ENCODE results near the gene ARMH3. TPM values are rescaled to one million over a fixed set of nuclear protein-coding genes. Genes with fewer than 3 reads are reported as not detected.

Gene ARMH3
- total RNA-seq, 4 donors from 2014 or later: 12.9 to 19.3 (median 16.2) TPM

DNA sequence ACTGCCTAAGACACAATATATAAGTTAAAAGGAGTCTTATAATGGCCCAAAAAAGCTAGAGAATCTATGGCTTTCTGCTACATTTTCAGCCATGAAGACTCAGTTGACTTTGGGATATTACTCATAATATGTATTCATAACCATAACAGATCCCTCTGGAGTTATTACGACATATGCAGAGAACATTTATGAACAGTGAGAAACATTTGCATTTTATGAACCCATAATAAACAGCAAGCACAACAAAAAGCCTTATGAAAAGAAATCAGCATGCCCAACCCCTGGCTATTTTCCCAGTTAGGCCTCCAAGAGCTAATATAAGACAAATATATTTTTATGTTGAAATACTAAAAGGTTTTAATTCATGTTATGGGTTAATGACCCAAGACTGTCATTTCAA lies 52.4 kb downstream of the ARMH3 start:
- H3K9me3 ChIP-seq: no peaks in the 10 kb centered on the region
- H3K27ac ChIP-seq (replicated peaks in 1 of 4): no peak overlapping the region
- peaks cover under 1 to 3% (median 1%) of the 10 kb centered on the region in 4 donors for H3K4me1 ChIP-seq
- no peak for DNase-seq (ENCODE audit: extremely low spot score)
- WGBS: 92% methylated on average over 1 of the region's 1 CpG
- H3K36me3 ChIP-seq: peaks cover 4 to 84% (median 51%) of the 10 kb centered on the region in 4 donors
- no peak overlapping the region for H3K4me3 ChIP-seq
- intact Hi-C loops (cut with DNase I): no loop called here
- H3K27me3 ChIP-seq: no peaks in the 10 kb centered on the region
- no peak for TF ChIP-seq EP300 (IDR thresholded peaks at IDR 0.05)
- TF ChIP-seq POLR2A (IDR thresholded peaks at IDR 0.05; ENCODE audit: low read depth): no peak
- TF ChIP-seq POLR2AphosphoS5 (IDR thresholded peaks at IDR 0.05): no peak
- TF ChIP-seq, protein P1, sequence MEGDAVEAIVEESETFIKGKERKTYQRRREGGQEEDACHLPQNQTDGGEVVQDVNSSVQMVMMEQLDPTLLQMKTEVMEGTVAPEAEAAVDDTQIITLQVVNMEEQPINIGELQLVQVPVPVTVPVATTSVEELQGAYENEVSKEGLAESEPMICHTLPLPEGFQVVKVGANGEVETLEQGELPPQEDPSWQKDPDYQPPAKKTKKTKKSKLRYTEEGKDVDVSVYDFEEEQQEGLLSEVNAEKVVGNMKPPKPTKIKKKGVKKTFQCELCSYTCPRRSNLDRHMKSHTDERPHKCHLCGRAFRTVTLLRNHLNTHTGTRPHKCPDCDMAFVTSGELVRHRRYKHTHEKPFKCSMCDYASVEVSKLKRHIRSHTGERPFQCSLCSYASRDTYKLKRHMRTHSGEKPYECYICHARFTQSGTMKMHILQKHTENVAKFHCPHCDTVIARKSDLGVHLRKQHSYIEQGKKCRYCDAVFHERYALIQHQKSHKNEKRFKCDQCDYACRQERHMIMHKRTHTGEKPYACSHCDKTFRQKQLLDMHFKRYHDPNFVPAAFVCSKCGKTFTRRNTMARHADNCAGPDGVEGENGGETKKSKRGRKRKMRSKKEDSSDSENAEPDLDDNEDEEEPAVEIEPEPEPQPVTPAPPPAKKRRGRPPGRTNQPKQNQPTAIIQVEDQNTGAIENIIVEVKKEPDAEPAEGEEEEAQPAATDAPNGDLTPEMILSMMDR (IDR thresholded peaks at IDR 0.05): no peak

DNA sequence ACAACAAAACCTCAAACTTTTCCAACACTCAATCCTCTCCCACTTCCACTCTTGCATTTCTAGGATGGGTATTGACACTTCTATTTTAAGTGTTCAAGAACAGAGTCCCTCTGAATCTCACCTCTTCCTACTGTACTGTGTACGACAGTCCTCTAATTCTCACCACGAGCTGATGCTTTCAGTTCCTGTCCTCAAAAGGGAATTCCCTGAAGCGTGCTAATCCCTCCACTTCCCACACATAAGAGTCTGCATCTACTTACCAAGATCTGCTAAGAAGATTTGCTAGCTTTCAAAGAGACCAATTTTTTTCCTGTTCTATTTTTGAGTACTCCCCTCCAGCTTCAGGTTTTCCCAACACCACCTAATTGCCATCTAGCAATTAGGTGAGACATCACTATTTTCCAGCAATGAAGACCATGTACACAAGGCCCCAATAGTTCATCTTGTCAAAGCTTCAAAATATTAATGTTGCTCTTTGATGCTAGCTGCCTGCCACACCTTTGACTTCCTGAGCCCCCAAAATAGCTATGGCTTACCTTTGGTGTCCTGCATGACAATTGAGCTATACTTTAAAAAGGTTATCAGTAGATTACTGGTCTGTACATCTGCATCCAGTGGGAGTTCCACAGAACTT lies 54.4 kb downstream of the ARMH3 start:
- intact Hi-C loops (cut with DNase I): no loop called here
- TF ChIP-seq POLR2AphosphoS5 (IDR thresholded peaks at IDR 0.05): no peak
- TF ChIP-seq, protein P1 (IDR thresholded peaks at IDR 0.05): no peak
- TF ChIP-seq POLR2A (IDR thresholded peaks at IDR 0.05; ENCODE audit: low read depth): no peak
- TF ChIP-seq EP300 (IDR thresholded peaks at IDR 0.05): no peak
- Histone ChIP-seq H3K4me1 (peaks cover 8 to 21% (median 14%) of the 10 kb centered on the region in 4 donors), H3K36me3 (peaks cover 4 to 76% (median 50%) of the 10 kb centered on the region in 4 donors), H3K27me3 (no peaks in the 10 kb centered on the region), H3K27ac (replicated peaks in 1 of 4) (no peak overlapping the region), H3K9me3 (no peaks in the 10 kb centered on the region), H3K4me3 (no peak overlapping the region)
- WGBS: 79% methylated on average over 3 of the region's 3 CpGs
- DNase-seq (ENCODE audit: extremely low spot score): no peak

DNA sequence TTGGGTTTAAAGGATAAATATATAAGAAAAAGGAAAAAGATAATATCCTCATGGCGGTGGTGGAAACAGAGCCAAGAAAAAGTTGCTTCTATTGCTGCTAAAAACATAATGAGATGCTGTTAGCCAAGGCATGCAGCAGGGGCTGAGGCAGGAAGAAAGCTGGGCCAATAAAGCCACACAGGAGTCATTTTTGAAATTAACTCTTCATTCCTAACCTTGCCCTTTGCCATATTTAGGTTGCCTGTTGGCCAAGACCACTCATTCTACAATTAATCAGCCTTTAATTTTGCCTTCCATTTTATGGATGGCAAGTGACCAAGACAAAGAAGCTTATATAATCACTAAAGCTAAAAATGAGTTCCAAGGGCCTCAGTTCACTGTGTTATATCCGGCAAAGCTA lies 58.2 kb downstream of the ARMH3 start:
- no peak overlapping the region for H3K27ac ChIP-seq (replicated peaks in 1 of 4)
- DNase-seq (ENCODE audit: extremely low spot score): no peak
- H3K9me3 ChIP-seq: no peaks in the 10 kb centered on the region
- intact Hi-C loops (cut with DNase I): no loop called here
- 48% methylated on average over 2 of the region's 2 CpGs for WGBS
- H3K4me3 ChIP-seq: no peak overlapping the region
- TF ChIP-seq POLR2AphosphoS5 (IDR thresholded peaks at IDR 0.05) (no peak), POLR2A (IDR thresholded peaks at IDR 0.05; ENCODE audit: low read depth) (no peak), EP300 (IDR thresholded peaks at IDR 0.05) (no peak)
- TF ChIP-seq, protein P1 (IDR thresholded peaks at IDR 0.05): no peak
- H3K36me3 ChIP-seq: peaks cover 10 to 66% (median 45%) of the 10 kb centered on the region in 4 donors
- no peaks in the 10 kb centered on the region for H3K27me3 ChIP-seq
- H3K4me1 ChIP-seq: peaks cover 8 to 36% (median 23%) of the 10 kb centered on the region in 4 donors

DNA sequence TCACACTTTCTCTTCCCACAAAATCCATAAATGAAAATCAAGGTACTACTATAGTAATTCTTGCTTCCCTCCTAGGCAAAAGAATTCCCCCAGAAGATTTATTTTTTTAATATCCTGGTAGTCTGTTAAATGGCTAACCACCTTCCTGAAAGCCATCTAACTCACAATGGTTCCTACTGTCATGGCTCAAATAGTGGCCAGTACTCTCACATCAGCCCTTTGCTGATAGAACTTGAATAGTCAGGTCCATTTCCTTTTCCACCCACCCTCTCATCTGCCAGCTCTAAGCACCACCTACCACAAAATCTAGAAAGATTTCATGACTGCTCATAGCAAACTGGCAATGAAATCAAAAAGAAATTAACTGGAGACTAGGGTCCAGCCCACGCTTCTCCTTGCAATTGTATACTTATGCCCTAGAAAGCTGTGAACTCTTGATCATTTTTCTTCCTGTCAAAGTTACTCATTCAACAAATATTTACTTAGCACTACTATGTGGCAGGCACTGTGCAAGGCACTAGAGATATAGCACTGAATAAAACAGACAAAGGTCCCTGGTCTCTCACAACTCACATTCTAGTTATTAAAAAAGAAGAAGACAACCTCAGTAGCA lies 60.4 kb downstream of the ARMH3 start:
- Histone ChIP-seq H3K36me3 (peaks cover 30 to 66% (median 56%) of the 10 kb centered on the region in 4 donors), H3K9me3 (no peaks in the 10 kb centered on the region), H3K4me1 (peaks cover 8 to 36% (median 23%) of the 10 kb centered on the region in 4 donors), H3K4me3 (no peak overlapping the region), H3K27ac (replicated peaks in 1 of 4) (no peak overlapping the region), H3K27me3 (no peaks in the 10 kb centered on the region)
- TF ChIP-seq POLR2A (IDR thresholded peaks at IDR 0.05; ENCODE audit: low read depth): no peak
- TF ChIP-seq, protein P1 (IDR thresholded peaks at IDR 0.05): no peak
- DNase-seq (ENCODE audit: extremely low spot score): no peak
- 50% methylated on average over 1 of the region's 1 CpG for WGBS
- intact Hi-C loops (cut with DNase I): no loop called here

All from esophagus muscularis mucosa (tissue), 4 donors.